ENCODE data around the gene GYPE. TPM values are rescaled to one million over a fixed set of nuclear protein-coding genes. Genes with fewer than 3 reads are reported as not detected.
"Not testable (repeated sequence)": the region's sequence is repeated elsewhere in the genome, so short reads cannot be mapped to it uniquely, and the experiment has no call there.

The GYPE gene
- total and polyA plus RNA-seq, 2 of the 13 experiments (the other 11 are each of a cell fraction or from before 2014, with no cell fraction given): not detected

DNA sequence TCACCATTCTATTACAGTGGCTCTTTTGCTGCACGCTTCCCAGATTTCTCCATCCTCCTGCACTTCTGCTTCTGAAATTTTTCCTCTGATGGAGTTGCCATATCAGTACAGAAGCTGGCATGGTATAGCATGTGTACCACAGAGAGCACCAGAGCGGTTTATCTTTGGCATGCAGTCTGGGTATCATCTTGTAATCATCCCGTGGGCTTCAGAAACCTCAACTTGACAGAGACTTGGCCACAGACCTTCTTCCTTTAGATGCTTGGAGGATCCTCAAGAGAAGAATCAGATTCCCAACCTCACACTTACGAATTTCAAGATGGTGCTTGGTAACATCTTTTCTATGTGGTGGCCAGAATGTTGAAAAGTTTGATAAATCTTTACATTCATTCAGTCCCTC lies 71.2 kb downstream of the GYPE start:
- H3K27ac ChIP-seq (ENCODE audit: extremely low read length, insufficient read depth, low read length); POLR2A ChIA-PET; H3K79me2 ChIP-seq (ENCODE audit: insufficient read depth, low read length); H2AFZ ChIP-seq (ENCODE audit: low read length); H3K36me3 ChIP-seq (replicated peaks in 1 of 2; ENCODE audit: control insufficient read depth in 1 of 2, insufficient read depth in 2 of 2, low read length in 2 of 2); H3K9me3 ChIP-seq (ENCODE audit: low read length); CTCF ChIA-PET (ENCODE audit: low intra/inter-chr PET ratio, low total read pairs); DNase-seq (ENCODE audit: low spot score); H3K4me3 ChIP-seq (replicated peaks in 1 of 3; ENCODE audit: insufficient read depth in 1 of 3, low read depth in 2 of 3, low read length in 3 of 3); H3K4me1 ChIP-seq (ENCODE audit: insufficient read depth, low read length); H3K9ac ChIP-seq (ENCODE audit: insufficient read depth, low read depth, low read length); in situ Hi-C loops (cut with HindIII; ENCODE audit: extremely low pct_ligation_motif_present, low pct_unique_long_range_greater_than_20kb); BruUV-seq (replicated peaks); H3K27me3 ChIP-seq (ENCODE audit: control insufficient read depth in 1 of 2, insufficient read depth in 2 of 2, low read length in 2 of 2); FAIRE-seq; ATAC-seq; H4K20me1 ChIP-seq (ENCODE audit: insufficient read depth, low read length); H3K4me2 ChIP-seq (ENCODE audit: low read depth, low read length); intact Hi-C loops (cut with micrococcal nuclease; ENCODE audit: unreplicated experiment): not testable (repeated sequence)
- WGBS (ENCODE audit: low lambda C conversion rate): 38% methylated on average over 4 of the region's 4 CpGs

- H3K9ac ChIP-seq (ENCODE audit: insufficient read depth, low read depth, low read length); FAIRE-seq; H3K4me3 ChIP-seq (replicated peaks in 1 of 3; ENCODE audit: insufficient read depth in 1 of 3, low read depth in 2 of 3, low read length in 3 of 3); H3K4me2 ChIP-seq (ENCODE audit: low read depth, low read length); H2AFZ ChIP-seq (ENCODE audit: low read length); H4K20me1 ChIP-seq (ENCODE audit: insufficient read depth, low read length); intact Hi-C loops (cut with micrococcal nuclease; ENCODE audit: unreplicated experiment); H3K79me2 ChIP-seq (ENCODE audit: insufficient read depth, low read length); POLR2A ChIA-PET; BruUV-seq (replicated peaks); DNase-seq (ENCODE audit: low spot score); CTCF ChIA-PET (ENCODE audit: low intra/inter-chr PET ratio, low total read pairs); H3K27me3 ChIP-seq (ENCODE audit: control insufficient read depth in 1 of 2, insufficient read depth in 2 of 2, low read length in 2 of 2); H3K4me1 ChIP-seq (ENCODE audit: insufficient read depth, low read length); H3K27ac ChIP-seq (ENCODE audit: extremely low read length, insufficient read depth, low read length); H3K36me3 ChIP-seq (replicated peaks in 1 of 2; ENCODE audit: control insufficient read depth in 1 of 2, insufficient read depth in 2 of 2, low read length in 2 of 2); in situ Hi-C loops (cut with HindIII; ENCODE audit: extremely low pct_ligation_motif_present, low pct_unique_long_range_greater_than_20kb); ATAC-seq; H3K9me3 ChIP-seq (ENCODE audit: low read length): not testable (repeated sequence)
- WGBS (ENCODE audit: low lambda C conversion rate): 6% methylated on average over 2 of the region's 2 CpGs
These were observed 71.7 kb downstream of the GYPE start for GRCh38 chr4:143833676-143834075.

DNA sequence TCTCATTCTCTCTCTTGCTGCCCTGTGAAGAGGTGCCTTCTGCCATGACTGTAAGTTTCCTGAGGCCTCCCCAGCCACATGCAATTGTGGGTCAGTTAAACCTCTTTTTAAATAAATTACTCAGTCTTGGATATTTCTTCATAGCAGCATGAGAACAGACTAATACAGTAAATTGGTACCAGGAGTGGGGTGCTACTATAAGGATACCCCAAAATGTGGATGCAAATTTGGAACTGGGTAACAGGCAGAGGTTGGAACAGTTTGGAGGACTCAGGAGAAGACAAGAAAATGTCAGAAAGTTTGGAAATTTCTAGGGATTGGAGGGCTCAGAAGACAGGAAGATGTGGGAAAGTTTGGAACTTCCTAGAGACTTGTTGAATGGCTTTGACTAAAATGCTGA lies 74.8 kb downstream of the GYPE start:
- FAIRE-seq; H3K27me3 ChIP-seq (ENCODE audit: control insufficient read depth in 1 of 2, insufficient read depth in 2 of 2, low read length in 2 of 2); in situ Hi-C loops (cut with HindIII; ENCODE audit: extremely low pct_ligation_motif_present, low pct_unique_long_range_greater_than_20kb); ATAC-seq; H3K79me2 ChIP-seq (ENCODE audit: insufficient read depth, low read length); H3K36me3 ChIP-seq (replicated peaks in 1 of 2; ENCODE audit: control insufficient read depth in 1 of 2, insufficient read depth in 2 of 2, low read length in 2 of 2); H3K4me3 ChIP-seq (replicated peaks in 1 of 3; ENCODE audit: insufficient read depth in 1 of 3, low read depth in 2 of 3, low read length in 3 of 3); H2AFZ ChIP-seq (ENCODE audit: low read length); DNase-seq (ENCODE audit: low spot score); H3K9ac ChIP-seq (ENCODE audit: insufficient read depth, low read depth, low read length); H3K27ac ChIP-seq (ENCODE audit: extremely low read length, insufficient read depth, low read length); H4K20me1 ChIP-seq (ENCODE audit: insufficient read depth, low read length); POLR2A ChIA-PET; intact Hi-C loops (cut with micrococcal nuclease; ENCODE audit: unreplicated experiment); BruUV-seq (replicated peaks); H3K4me2 ChIP-seq (ENCODE audit: low read depth, low read length); CTCF ChIA-PET (ENCODE audit: low intra/inter-chr PET ratio, low total read pairs); H3K9me3 ChIP-seq (ENCODE audit: low read length): not testable (repeated sequence)
- 0 out of 2 replicates have a peak, but pooled peaks cover 11% of the 10 kb centered on the region for H3K4me1 ChIP-seq (ENCODE audit: insufficient read depth, low read length)

DNA sequence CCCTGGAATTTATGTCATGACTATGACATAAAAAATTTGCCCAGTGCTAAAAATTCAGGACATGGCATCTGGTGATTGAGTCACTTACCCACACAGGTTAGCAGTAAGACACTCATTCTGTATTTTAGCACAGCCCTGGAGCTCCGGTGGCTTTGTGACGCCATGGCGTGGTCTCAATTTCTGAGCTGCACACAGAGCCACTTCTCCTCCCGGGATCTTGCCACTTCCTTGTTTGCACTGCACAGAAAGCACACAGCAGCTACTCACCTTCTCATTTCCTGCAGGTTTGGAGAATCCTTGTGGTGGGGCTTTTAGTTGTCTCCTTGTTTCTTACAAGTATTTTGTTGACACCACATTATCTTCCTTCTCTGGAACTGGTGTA lies 76.1 kb downstream of the GYPE start:
- peak; percentile 87 for ATAC-seq

More for the DNA sequence above, 76.1 kb downstream of the GYPE start:
- 0% methylated on average over 3 of the region's 4 CpGs for WGBS (ENCODE audit: low lambda C conversion rate)
- in situ Hi-C loops (cut with HindIII; ENCODE audit: extremely low pct_ligation_motif_present, low pct_unique_long_range_greater_than_20kb); FAIRE-seq; H3K9ac ChIP-seq (ENCODE audit: insufficient read depth, low read depth, low read length); DNase-seq (ENCODE audit: low spot score); H4K20me1 ChIP-seq (ENCODE audit: insufficient read depth, low read length); H3K27ac ChIP-seq (ENCODE audit: extremely low read length, insufficient read depth, low read length); H3K9me3 ChIP-seq (ENCODE audit: low read length); H3K27me3 ChIP-seq (ENCODE audit: control insufficient read depth in 1 of 2, insufficient read depth in 2 of 2, low read length in 2 of 2); intact Hi-C loops (cut with micrococcal nuclease; ENCODE audit: unreplicated experiment); BruUV-seq (replicated peaks); CTCF ChIA-PET (ENCODE audit: low intra/inter-chr PET ratio, low total read pairs); POLR2A ChIA-PET; H3K36me3 ChIP-seq (replicated peaks in 1 of 2; ENCODE audit: control insufficient read depth in 1 of 2, insufficient read depth in 2 of 2, low read length in 2 of 2); H3K79me2 ChIP-seq (ENCODE audit: insufficient read depth, low read length): not testable (repeated sequence)
- Histone ChIP-seq H3K4me1 (ENCODE audit: insufficient read depth, low read length) (0 out of 2 replicates have a peak, but pooled peaks cover 11% of the 10 kb centered on the region), H3K4me3 (replicated peaks in 1 of 3; ENCODE audit: insufficient read depth in 1 of 3, low read depth in 2 of 3, low read length in 3 of 3) (peak overlapping the region in 1 of 3 experiments; percentile 30; a peak in 2 of 6 replicates), H2AFZ (ENCODE audit: low read length) (peak overlapping the region; percentile 27), H3K4me2 (ENCODE audit: low read depth, low read length) (peak overlapping the region; percentile 61)
